WTC11 (cell line): Measurements from ENCODE around the gene AKAP13. TPM values are rescaled to one million over a fixed set of nuclear protein-coding genes. Genes with fewer than 3 reads are reported as not detected.

Experiments used
- ATAC-seq: fragments of 200-7000 bp; cut with Tn5 transposase; 2 replicates; pipeline ENCODE4 v1.10.0; 2021; ENCODE audit warnings: mild to moderate bottlenecking, moderate library complexity
- CTCF ChIA-PET: fragments of 300-600 bp; sonication (Branson Sonifier 250); formaldehyde crosslinking; loops from one replicate; lab custom pipeline; 2021; ENCODE audit warnings: antibody characterized with exemption; lab: Charles Lee
- POLR2A ChIA-PET: fragments of 350-600 bp; sonication (Branson Sonifier 250); formaldehyde crosslinking; loops from one replicate; lab custom pipeline; 2021; ENCODE audit warnings: antibody characterized with exemption; lab: Charles Lee
- DNase-seq: peaks from one replicate; pipeline ENCODE4 v3.0.0; 2021; ENCODE audit warnings: low spot score
- H3K27ac Mint-ChIP-seq: 2 replicates; pipeline ENCODE4 v1.8.0; 2021; ENCODE audit warnings: mixed read lengths
- H3K27me3 Mint-ChIP-seq: 2 replicates; pipeline ENCODE4 v1.8.0; 2021; ENCODE audit warnings: low read depth, mild to moderate bottlenecking, moderate library complexity, mixed read lengths
- H3K36me3 Mint-ChIP-seq: 2 replicates; pipeline ENCODE4 v1.8.0; 2021; ENCODE audit warnings: mixed read lengths
- H3K4me1 Mint-ChIP-seq: 2 replicates; pipeline ENCODE4 v1.8.0; 2022; ENCODE audit warnings: mixed read lengths
- H3K4me3 Mint-ChIP-seq: 2 replicates; pipeline ENCODE4 v1.8.0; 2021; ENCODE audit warnings: mild to moderate bottlenecking, moderate library complexity, mixed read lengths
- H3K9me3 Mint-ChIP-seq: 2 replicates; pipeline ENCODE4 v1.8.0; 2021; ENCODE audit warnings: mixed read lengths
- AR ChIP-seq: fragments of 250-450 bp; sonication (Bioruptor Pico); IDR thresholded peaks from 2 replicates; pipeline ENCODE4 v1.9.0; 2021; ENCODE audit warnings: mild to moderate bottlenecking
- ATF1 ChIP-seq: sonication (generic); formaldehyde crosslinking; IDR thresholded peaks from 2 replicates; pipeline ENCODE4 v1.8.1; 2023; ENCODE audit warnings: mild to moderate bottlenecking, moderate library complexity, missing genetic modification reagents
- CREB1 ChIP-seq: sonication (generic); formaldehyde crosslinking; IDR thresholded peaks from 2 replicates; pipeline ENCODE4 v1.8.0; 2023; ENCODE audit warnings: mild to moderate bottlenecking, missing genetic modification reagents
- CTCF ChIP-seq: fragments of 200-600 bp; IDR thresholded peaks from 2 replicates; pipeline ENCODE4 v1.8.0; 2022; ENCODE audit warnings: antibody characterized with exemption
- E2F5 ChIP-seq: sonication (generic); formaldehyde crosslinking; IDR thresholded peaks from 2 replicates; pipeline ENCODE4 v1.8.1; 2022; ENCODE audit warnings: mild to moderate bottlenecking, moderate library complexity, missing genetic modification reagents
- ESRRA ChIP-seq: sonication (generic); formaldehyde crosslinking; IDR thresholded peaks from 2 replicates; pipeline ENCODE4 v1.8.1; 2022; ENCODE audit warnings: mild to moderate bottlenecking, missing genetic modification reagents, borderline replicate concordance
- FOXP4 ChIP-seq: sonication (generic); formaldehyde crosslinking; IDR thresholded peaks from 2 replicates; pipeline ENCODE4 v1.8.0; 2022; ENCODE audit warnings: mild to moderate bottlenecking, missing genetic modification reagents
- IRF2 ChIP-seq: sonication (generic); formaldehyde crosslinking; IDR thresholded peaks from 2 replicates; pipeline ENCODE4 v1.8.0; 2022; ENCODE audit warnings: low read depth, missing genetic modification reagents, borderline replicate concordance
- MAX ChIP-seq: sonication (generic); formaldehyde crosslinking; IDR thresholded peaks from 2 replicates; pipeline ENCODE4 v1.8.0; 2022; ENCODE audit warnings: mild to moderate bottlenecking, missing genetic modification reagents
- MXD4 ChIP-seq: fragments of 250-450 bp; sonication (Bioruptor Pico); IDR thresholded peaks from 2 replicates; pipeline ENCODE4 v1.8.0; 2021; ENCODE audit warnings: mild to moderate bottlenecking, moderate library complexity, borderline replicate concordance
- NR2C2 ChIP-seq: sonication (generic); formaldehyde crosslinking; IDR thresholded peaks from 2 replicates; pipeline ENCODE4 v1.8.0; 2022; ENCODE audit warnings: mild to moderate bottlenecking, missing genetic modification reagents
- PRRX2 ChIP-seq: fragments of 250-450 bp; sonication (Bioruptor Pico); IDR thresholded peaks from 2 replicates; pipeline ENCODE4 v1.8.0; 2021; ENCODE audit warnings: mild to moderate bottlenecking
- TCF7 ChIP-seq: sonication (generic); formaldehyde crosslinking; IDR thresholded peaks from 2 replicates; pipeline ENCODE4 v1.8.0; 2022; ENCODE audit warnings: mild to moderate bottlenecking, low read depth, missing genetic modification reagents, moderate library complexity
- ZBTB21 ChIP-seq: sonication (generic); formaldehyde crosslinking; IDR thresholded peaks from 2 replicates; pipeline ENCODE4 v1.8.1; 2023; ENCODE audit warnings: mild to moderate bottlenecking, missing genetic modification reagents, borderline replicate concordance
- ZBTB43 ChIP-seq: sonication (generic); formaldehyde crosslinking; IDR thresholded peaks from 2 replicates; pipeline ENCODE4 v1.8.1; 2023; ENCODE audit warnings: mild to moderate bottlenecking, missing genetic modification reagents
- ZNF138 ChIP-seq: sonication (generic); formaldehyde crosslinking; conservative IDR thresholded peaks from 2 replicates; pipeline ENCODE4 v1.8.1; 2022; ENCODE audit warnings: mild to moderate bottlenecking, moderate library complexity, missing genetic modification reagents
- ZNF263 ChIP-seq: sonication (generic); formaldehyde crosslinking; IDR thresholded peaks from 2 replicates; pipeline ENCODE4 v1.8.1; 2022; ENCODE audit warnings: low read depth, mild to moderate bottlenecking, moderate library complexity, missing genetic modification reagents
- ZNF281 ChIP-seq: sonication (generic); formaldehyde crosslinking; IDR thresholded peaks from 2 replicates; pipeline ENCODE4 v1.8.0; 2023; ENCODE audit warnings: mild to moderate bottlenecking, missing genetic modification reagents
- ZNF396 ChIP-seq: fragments of 250-450 bp; sonication (Bioruptor Pico); IDR thresholded peaks from 2 replicates; pipeline ENCODE4 v1.8.0; 2021; ENCODE audit warnings: mild to moderate bottlenecking, moderate library complexity, borderline replicate concordance
- ZNF512 ChIP-seq: sonication (generic); formaldehyde crosslinking; IDR thresholded peaks from 2 replicates; pipeline ENCODE4 v1.8.1; 2022; ENCODE audit warnings: missing genetic modification reagents, borderline replicate concordance
- total RNA-seq: library from RNA; stranded (reverse); gene quantifications from 3 replicates; pipeline ENCODE4 v1.2.3, GENCODE V29; 2021

AKAP13 gene
- total RNA-seq, 1 experiment from 2014 or later: 50.3 TPM

- H3K4me3 Mint-ChIP-seq: no peak overlapping the region
- peaks cover 4% of the 10 kb centered on the region; the same call in 1 of the 2 replicates for H3K4me1 Mint-ChIP-seq
- TF ChIP-seq NR2C2 (CRISPR knock-in tag): no peak
- TF ChIP-seq AR: no peak
- no peak for TF ChIP-seq ATF1
- TF ChIP-seq ZNF396 (CRISPR knock-in tag): no peak
- no peak for TF ChIP-seq ZNF512 (CRISPR knock-in tag)
- TF ChIP-seq ZBTB21 (CRISPR knock-in tag): no peak
- TF ChIP-seq E2F5 (CRISPR knock-in tag): no peak
- no peak for TF ChIP-seq CREB1 (CRISPR knock-in tag)
- no peak for TF ChIP-seq TCF7 (CRISPR knock-in tag)
- TF ChIP-seq PRRX2: no peak
- no peak for TF ChIP-seq ZBTB43 (CRISPR knock-in tag)
- TF ChIP-seq IRF2: no peak
- TF ChIP-seq ZNF263: no peak
- TF ChIP-seq CTCF: no peak
- TF ChIP-seq ZNF281 (CRISPR knock-in tag): no peak
- TF ChIP-seq ZNF138 (CRISPR knock-in tag): no peak
- TF ChIP-seq MXD4 (CRISPR knock-in tag): no peak
- TF ChIP-seq ESRRA (CRISPR knock-in tag): no peak
- no peak for TF ChIP-seq MAX
- no peak for TF ChIP-seq FOXP4
- TF ChIP-seq, all 79 proteins: peak for 0
- DNase-seq (no peak), ATAC-seq (no peak)
- H3K27me3 Mint-ChIP-seq: no peaks in the 10 kb centered on the region
- no peaks in the 10 kb centered on the region for H3K36me3 Mint-ChIP-seq
- H3K9me3 Mint-ChIP-seq: no peaks in the 10 kb centered on the region
- H3K27ac Mint-ChIP-seq: no peak overlapping the region
- ChIA-PET POLR2A (no interaction called here), CTCF (no interaction called here)
These were observed 251.6 kb downstream of the AKAP13 start for GRCh38 chr15:85632014-85632413.
